Measurements from ENCODE around the gene CHIC2.

DNA sequence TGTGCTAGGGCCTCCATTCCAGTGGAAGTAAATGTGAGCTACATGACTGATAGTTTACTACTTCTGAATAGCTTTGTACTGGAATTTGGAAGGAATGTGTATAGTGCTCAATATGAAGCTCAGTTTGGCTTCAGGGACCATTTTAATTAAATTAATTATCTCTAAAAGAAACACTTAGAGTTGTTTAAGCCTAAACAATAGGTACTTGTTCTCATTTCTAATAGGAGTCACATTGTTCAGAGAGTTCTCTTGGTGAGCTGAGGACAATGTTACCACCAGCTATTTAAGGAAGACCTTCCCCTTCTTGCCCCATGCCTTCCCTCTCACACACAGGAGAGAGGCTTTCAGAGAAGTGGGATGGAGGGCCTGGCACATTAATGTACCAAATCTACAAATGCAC, 78.3 kb downstream of the CHIC2 start:
- TF ChIP-seq CTCF (IDR thresholded peaks at IDR 0.05; ENCODE audit: poor library complexity) (no peak), EZH2 (IDR thresholded peaks at IDR 0.05; ENCODE audit: borderline replicate concordance) (no peak)

Data from hepatocyte (in vitro differentiated cells).